Ovary (tissue), 9 donors: ENCODE data around the gene KCNN3. TPM values are rescaled to one million over a fixed set of nuclear protein-coding genes. Genes with fewer than 3 reads are reported as not detected.

Experiments used
- DNase-seq, 5 donors: peaks; one replicate each; pipeline ENCODE4 v3.0.0-alpha.2; 2019 to 2020
- H3K27ac ChIP-seq, 2 donors: fragments of 200-600 bp; one replicate each; pipeline versions ENCODE4 v1.5.1 to v1.8.0; 2019 to 2022
- H3K27me3 ChIP-seq: fragments of 200-600 bp; one replicate; pipeline ENCODE4 v1.8.0; 2022
- H3K36me3 ChIP-seq: fragments of 200-600 bp; sonication (generic); one replicate; pipeline ENCODE4 v1.5.1; 2019
- H3K4me1 ChIP-seq: one replicate; pipeline ENCODE4 v1.8.1; 2013; ENCODE audit warnings: mild to moderate bottlenecking, moderate library complexity; ENCODE audit not compliant: insufficient read depth
- H3K4me3 ChIP-seq: fragments of 200-600 bp; sonication (generic); one replicate; pipeline ENCODE4 v1.5.1; 2017
- H3K9me3 ChIP-seq, 2 donors: fragments of 200-600 bp in 1 of 2; sonication (generic) in 1 of 2; one replicate each; pipeline versions ENCODE4 v1.5.1 to v1.8.1; 2013 to 2019; ENCODE audit warnings: mild to moderate bottlenecking in 1 of 2, moderate library complexity in 1 of 2
- CTCF ChIP-seq, 3 donors: fragments of 450-650 bp in 2 of 3; fragments of 200-600 bp in 1 of 3; IDR thresholded peaks; one replicate each; pipeline versions ENCODE4 v1.5.1 to v1.8.0; 2016 to 2022; ENCODE audit warnings: antibody characterized with exemption in 3 of 3, mild to moderate bottlenecking in 1 of 3
- EP300 ChIP-seq: sonication (generic); formaldehyde crosslinking; IDR thresholded peaks from one replicate; pipeline ENCODE4 v1.6.1; 2017; ENCODE audit warnings: antibody characterized with exemption
- POLR2A ChIP-seq: fragments of 450-650 bp; IDR thresholded peaks from one replicate; pipeline ENCODE4 v1.6.1; 2017; ENCODE audit warnings: antibody characterized with exemption, mild to moderate bottlenecking, moderate library complexity
- WGBS, 3 donors: extraction: QIAGEN DNeasy Blood & Tissue Kit in 1 of 3; methylation state at CpG; one replicate each; pipeline versions ENCODE4 v1.1.5 to v1.1.7; 2013 to 2017; 5-methylcytosine and 5-hydroxymethylcytosine counted together
- intact Hi-C, 4 donors: fragments of 100-400 bp; cut with DNase I; formaldehyde crosslinking; loops; one replicate each; pipeline versions ENCODE4 v1.11.0 to v1.15.1; 2022 to 2023
- polyA plus RNA-seq, 2 donors: library from polyadenylated mRNA; stranded (reverse); fragments of 200-250 nt in 1 of 2; fragments of 350-450 nt in 1 of 2; fragmentation: Illumina TruSeq in 1 of 2; extraction: RNeasy Lipid Tissue Mini Kit (QIAGEN cat#74804) in 1 of 2; gene quantifications; one replicate each; pipeline ENCODE4 v1.2.3, GENCODE V29; 2013 to 2014
- total RNA-seq, 7 donors: library from RNA; depleted of rRNA in 2 of 7; stranded (reverse); fragments of >200 nt in 2 of 7; fragmentation: NEBNext Ultra II Directional in 3 of 7; extraction: Animal tissue kit (Norgen Biotek cat#: 25700) in 3 of 7; gene quantifications; one replicate each; pipeline versions ENCODE4 v1.1.0 to v1.2.4, GENCODE V29; 2016 to 2023
- donor health status: DM: no; HTN: no; CAD: no; lungs with moderate emphysema.
- donor health status: DM: no; HTN: no; CAD: no.
- donor health status: Bipolar disorder and iron deficiency.
- donor health status: DM: yes; HTN: yes; CAD: no.
- donor health status: DM: no; HTN: no; CAD: no.
- donor health status: DM: yes; HTN: yes; CAD: no.

The KCNN3 gene
- total and polyA plus RNA-seq, 9 donors = 0.71 to 6.1 (median 1.7) TPM

GRCh38 chr1:154891452-154891851 lies 21.4 kb upstream of the KCNN3 start:
- H3K4me3 ChIP-seq = no peak overlapping the region
- 7 to 26% (median 22%) methylated on average over 1 of the region's 1 CpG for WGBS, 3 donors
- intact Hi-C loops = no loop called here
- no peak for DNase-seq
- H3K36me3 ChIP-seq = no peaks in the 10 kb centered on the region
- no peak overlapping the region for H3K27ac ChIP-seq
- no peak for TF ChIP-seq EP300
- no peak for TF ChIP-seq POLR2A
- TF ChIP-seq CTCF (IDR thresholded peaks at IDR 0.05) = no peak
- H3K9me3 ChIP-seq = no peaks in the 10 kb centered on the region
- no peaks in the 10 kb centered on the region for H3K4me1 ChIP-seq
- no peaks in the 10 kb centered on the region for H3K27me3 ChIP-seq

GRCh38 chr1:154888757-154889156 lies 18.7 kb upstream of the KCNN3 start:
- no peaks in the 10 kb centered on the region for H3K9me3 ChIP-seq
- no peak for TF ChIP-seq POLR2A
- TF ChIP-seq CTCF (IDR thresholded peaks at IDR 0.05) = no peak
- TF ChIP-seq EP300 = no peak
- no peak overlapping the region for H3K27ac ChIP-seq
- no peaks in the 10 kb centered on the region for H3K36me3 ChIP-seq
- WGBS, 3 donors = 72 to 82% (median 74%) methylated on average over 7 of the region's 7 CpGs
- no peak overlapping the region for H3K4me3 ChIP-seq
- DNase-seq = no peak
- H3K4me1 ChIP-seq = peaks cover 3% of the 10 kb centered on the region
- no peaks in the 10 kb centered on the region for H3K27me3 ChIP-seq
- intact Hi-C loops = no loop called here

GRCh38 chr1:154886281-154887015 lies 16.4 kb upstream of the KCNN3 start:
- Histone ChIP-seq H3K36me3 (no peaks in the 10 kb centered on the region), H3K9me3 (no peaks in the 10 kb centered on the region), H3K27ac (no peak overlapping the region), H3K4me1 (peaks cover 3% of the 10 kb centered on the region), H3K27me3 (no peaks in the 10 kb centered on the region), H3K4me3 (no peak overlapping the region)
- 59 to 61% (median 60%) methylated on average over 5 of the region's 5 CpGs for WGBS, 3 donors
- no peak for DNase-seq
- TF ChIP-seq POLR2A = no peak
- TF ChIP-seq EP300 = no peak
- no peak for TF ChIP-seq CTCF (IDR thresholded peaks at IDR 0.05)
- intact Hi-C loops = no loop called here

- intact Hi-C loops = loop anchor here in 2 of 4 donors (5.0 kb wide), 2 partner anchors 218 to 328 kb away; partner anchors contain the start of gene UBE2Q1 (in 1 of the 2)
- H3K9me3 ChIP-seq = no peaks in the 10 kb centered on the region
- no peaks in the 10 kb centered on the region for H3K36me3 ChIP-seq
- H3K4me3 ChIP-seq = no peak overlapping the region
- H3K27me3 ChIP-seq = no peaks in the 10 kb centered on the region
- no peak overlapping the region for H3K27ac ChIP-seq
- H3K4me1 ChIP-seq = peaks cover 3% of the 10 kb centered on the region
- 37 to 41% (median 38%) methylated on average over 6 of the region's 6 CpGs for WGBS, 3 donors
- TF ChIP-seq CTCF (IDR thresholded peaks at IDR 0.05) = no peak
- no peak for TF ChIP-seq POLR2A
- TF ChIP-seq EP300 = no peak
- DNase-seq = no peak
Measured at GRCh38 chr1:154884869-154885701, 15.0 kb upstream of the KCNN3 start.
